Thyroid gland (tissue), 4 donors: ENCODE measurements around the gene KCTD10.

Experiments used
- CTCF ChIP-seq, 6 experiments: fragments of 200-600 bp in 3 of 6; fragments of 450-650 bp in 3 of 6; sonication (generic) in 3 of 6; IDR thresholded peaks; one replicate each; pipeline ENCODE4 v1.5.1; 2016 to 2019; ENCODE audit warnings: antibody characterized with exemption in 6 of 6, mild to moderate bottlenecking in 2 of 6, inconsistent platforms in 1 of 6, moderate library complexity in 1 of 6
- POLR2A ChIP-seq, 2 donors: fragments of 450-650 bp; IDR thresholded peaks; one replicate each; pipeline ENCODE4 v1.6.1; 2017; ENCODE audit warnings: antibody characterized with exemption in 2 of 2, mild to moderate bottlenecking in 2 of 2, moderate library complexity in 1 of 2

DNA sequence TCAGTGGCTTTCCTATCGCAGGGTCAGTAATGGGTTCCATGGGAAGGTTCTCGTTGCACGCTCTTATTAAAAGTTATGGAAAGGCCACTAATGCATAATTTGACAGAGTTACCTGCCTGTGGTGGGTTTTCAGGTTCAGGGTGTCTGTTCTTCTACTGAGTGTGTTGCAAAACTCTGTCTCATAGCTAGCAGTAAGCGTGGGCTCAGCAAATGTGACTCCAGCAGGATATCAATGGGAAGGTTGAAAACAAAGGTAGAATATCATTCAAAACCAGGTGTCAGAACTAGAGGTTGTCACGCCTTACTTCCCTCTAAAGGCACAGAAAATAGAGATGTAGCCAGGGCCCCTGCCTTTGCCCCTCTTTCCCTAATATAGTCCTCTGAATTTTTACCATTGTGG is 25.2 kb upstream of the KCTD10 start:
- TF ChIP-seq CTCF (IDR thresholded peaks at IDR 0.05) (no peak), POLR2A (IDR thresholded peaks at IDR 0.05) (no peak)
